ENCODE results near the gene IGSF22. TPM values are rescaled to one million over a fixed set of nuclear protein-coding genes. Genes with fewer than 3 reads are reported as not detected.

IGSF22 gene
- not detected in 5 replicates for total RNA-seq (2022; extraction: Qiagen RNA extraction)

DNA sequence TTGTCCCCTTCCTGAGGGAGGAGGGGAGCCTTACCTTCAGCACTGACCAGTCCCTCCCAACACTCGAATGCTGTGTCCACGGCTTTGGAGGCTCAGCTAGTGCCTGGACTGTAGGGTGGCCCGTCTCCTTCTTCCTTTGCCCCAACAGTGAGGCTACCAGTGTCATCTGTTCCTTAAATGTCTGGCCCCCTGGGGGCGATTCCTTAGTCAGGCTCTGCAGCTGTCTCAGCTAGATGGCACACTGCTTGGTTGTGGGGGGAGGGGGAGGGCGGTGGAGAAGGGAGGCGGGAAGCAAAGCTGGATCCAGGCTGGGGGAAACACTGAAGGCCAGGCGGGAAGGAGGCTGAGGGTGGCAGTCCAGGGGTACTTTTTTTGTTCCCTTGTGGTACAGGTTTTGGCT is at the start of gene IGSF22:
TSS of gene IGSF22 (minus strand) at position 149 of the 400 bp plus-strand sequence. CDS start 1,952 bp downstream, outside the sequence.

GRCh38 chr11:18698341-18699268 is 27.4 kb downstream of the IGSF22 start, which contains the start of gene TMEM86A:
TMEM86A (plus strand) TSS chr11:18698779; CDS start chr11:18698887, 108 bp downstream.

Other genes starting within 250 kb of the IGSF22 start
- 91.2 to 112 TPM (median 97.0 TPM) in 5 replicates for gene TSG101, start 199.2 kb downstream of the IGSF22 start, total RNA-seq (2022; extraction: Qiagen RNA extraction)
- gene UEVLD, start 137.5 kb downstream of the IGSF22 start, total RNA-seq (2022; extraction: Qiagen RNA extraction), result 17.3 to 25.0 TPM (median 19.2 TPM) in 5 replicates
- gene MISFA, start 126.4 kb downstream of the IGSF22 start, total RNA-seq (2022; extraction: Qiagen RNA extraction), result 1.4 to 2.6 TPM (median 1.6 TPM) in 5 replicates
- gene SPTY2D1, start 91.8 kb downstream of the IGSF22 start, total RNA-seq (2022; extraction: Qiagen RNA extraction), result 13.7 to 21.8 TPM (median 16.3 TPM) in 5 replicates
- gene TMEM86A, start 27.4 kb downstream of the IGSF22 start, total RNA-seq (2022; extraction: Qiagen RNA extraction), result 0.18 to 0.38 TPM (median 0.32 TPM) in 5 replicates
- gene PTPN5, start 65.6 kb upstream of the IGSF22 start, total RNA-seq (2022; extraction: Qiagen RNA extraction), result 0.01 to 0.06 TPM (median 0.06 TPM) in 3 of 5 replicates, not detected in the others
- gene MRGPRX1, start 213.2 kb upstream of the IGSF22 start, total RNA-seq (2022; extraction: Qiagen RNA extraction), result not detected in 5 replicates